WTC11 (cell line): ENCODE results near the gene CAPZA3.

ENCODE experiments used
- OVOL2 ChIP-seq: fragments of 250-450 bp; sonication (Bioruptor Pico); IDR thresholded peaks from 2 replicates; pipeline ENCODE4 v1.9.0; 2021; ENCODE audit warnings: mild to moderate bottlenecking, borderline replicate concordance
- SP1 ChIP-seq: sonication (generic); formaldehyde crosslinking; conservative IDR thresholded peaks from 2 replicates; pipeline ENCODE4 v1.8.1; 2022; ENCODE audit warnings: missing genetic modification reagents
- TEAD4 ChIP-seq: sonication (generic); formaldehyde crosslinking; IDR thresholded peaks from 2 replicates; pipeline ENCODE4 v1.8.0; 2022; ENCODE audit warnings: mild to moderate bottlenecking, missing genetic modification reagents
- ZNF232 ChIP-seq: sonication (generic); formaldehyde crosslinking; IDR thresholded peaks from 2 replicates; pipeline ENCODE4 v1.8.0; 2022; ENCODE audit warnings: mild to moderate bottlenecking, missing genetic modification reagents
- TF ChIP-seq, protein P1 (sequence below): sonication (generic); formaldehyde crosslinking; IDR thresholded peaks from 2 replicates; pipeline ENCODE4 v1.8.1; 2023; ENCODE audit warnings: mild to moderate bottlenecking, missing genetic modification reagents, borderline replicate concordance
- TF ChIP-seq, protein P2 (sequence below): fragments of 200-600 bp; IDR thresholded peaks from 2 replicates; pipeline ENCODE4 v1.8.0; 2022; ENCODE audit warnings: antibody characterized with exemption
- TF ChIP-seq, protein P3 (sequence below): sonication (generic); formaldehyde crosslinking; conservative IDR thresholded peaks from 2 replicates; pipeline ENCODE4 v1.8.1; 2022; ENCODE audit warnings: mild to moderate bottlenecking, missing genetic modification reagents

DNA sequence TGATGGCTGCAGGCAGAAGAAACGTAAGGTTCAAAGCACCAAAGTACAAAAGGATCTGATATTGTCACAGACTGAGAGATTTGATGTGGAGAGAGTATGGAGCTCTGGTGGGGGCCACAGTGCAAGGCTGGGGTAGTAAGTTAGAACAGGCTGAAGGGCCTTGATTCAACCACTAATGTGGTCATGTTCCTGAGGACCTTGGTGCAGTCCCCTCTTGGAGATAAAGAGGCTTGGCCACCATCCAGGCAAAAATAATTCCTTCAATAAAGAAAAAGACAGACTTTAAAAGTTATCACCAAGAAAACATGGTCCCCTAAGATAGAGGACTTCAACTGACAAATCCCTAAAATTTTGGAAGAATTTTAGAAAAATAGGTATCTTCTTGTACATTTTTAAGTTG lies 17.4 kb downstream of the CAPZA3 start:
- TF ChIP-seq, protein P1, sequence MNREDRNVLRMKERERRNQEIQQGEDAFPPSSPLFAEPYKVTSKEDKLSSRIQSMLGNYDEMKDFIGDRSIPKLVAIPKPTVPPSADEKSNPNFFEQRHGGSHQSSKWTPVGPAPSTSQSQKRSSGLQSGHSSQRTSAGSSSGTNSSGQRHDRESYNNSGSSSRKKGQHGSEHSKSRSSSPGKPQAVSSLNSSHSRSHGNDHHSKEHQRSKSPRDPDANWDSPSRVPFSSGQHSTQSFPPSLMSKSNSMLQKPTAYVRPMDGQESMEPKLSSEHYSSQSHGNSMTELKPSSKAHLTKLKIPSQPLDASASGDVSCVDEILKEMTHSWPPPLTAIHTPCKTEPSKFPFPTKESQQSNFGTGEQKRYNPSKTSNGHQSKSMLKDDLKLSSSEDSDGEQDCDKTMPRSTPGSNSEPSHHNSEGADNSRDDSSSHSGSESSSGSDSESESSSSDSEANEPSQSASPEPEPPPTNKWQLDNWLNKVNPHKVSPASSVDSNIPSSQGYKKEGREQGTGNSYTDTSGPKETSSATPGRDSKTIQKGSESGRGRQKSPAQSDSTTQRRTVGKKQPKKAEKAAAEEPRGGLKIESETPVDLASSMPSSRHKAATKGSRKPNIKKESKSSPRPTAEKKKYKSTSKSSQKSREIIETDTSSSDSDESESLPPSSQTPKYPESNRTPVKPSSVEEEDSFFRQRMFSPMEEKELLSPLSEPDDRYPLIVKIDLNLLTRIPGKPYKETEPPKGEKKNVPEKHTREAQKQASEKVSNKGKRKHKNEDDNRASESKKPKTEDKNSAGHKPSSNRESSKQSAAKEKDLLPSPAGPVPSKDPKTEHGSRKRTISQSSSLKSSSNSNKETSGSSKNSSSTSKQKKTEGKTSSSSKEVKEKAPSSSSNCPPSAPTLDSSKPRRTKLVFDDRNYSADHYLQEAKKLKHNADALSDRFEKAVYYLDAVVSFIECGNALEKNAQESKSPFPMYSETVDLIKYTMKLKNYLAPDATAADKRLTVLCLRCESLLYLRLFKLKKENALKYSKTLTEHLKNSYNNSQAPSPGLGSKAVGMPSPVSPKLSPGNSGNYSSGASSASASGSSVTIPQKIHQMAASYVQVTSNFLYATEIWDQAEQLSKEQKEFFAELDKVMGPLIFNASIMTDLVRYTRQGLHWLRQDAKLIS (CRISPR knock-in tag), result no peak
- TF ChIP-seq, protein P2, sequence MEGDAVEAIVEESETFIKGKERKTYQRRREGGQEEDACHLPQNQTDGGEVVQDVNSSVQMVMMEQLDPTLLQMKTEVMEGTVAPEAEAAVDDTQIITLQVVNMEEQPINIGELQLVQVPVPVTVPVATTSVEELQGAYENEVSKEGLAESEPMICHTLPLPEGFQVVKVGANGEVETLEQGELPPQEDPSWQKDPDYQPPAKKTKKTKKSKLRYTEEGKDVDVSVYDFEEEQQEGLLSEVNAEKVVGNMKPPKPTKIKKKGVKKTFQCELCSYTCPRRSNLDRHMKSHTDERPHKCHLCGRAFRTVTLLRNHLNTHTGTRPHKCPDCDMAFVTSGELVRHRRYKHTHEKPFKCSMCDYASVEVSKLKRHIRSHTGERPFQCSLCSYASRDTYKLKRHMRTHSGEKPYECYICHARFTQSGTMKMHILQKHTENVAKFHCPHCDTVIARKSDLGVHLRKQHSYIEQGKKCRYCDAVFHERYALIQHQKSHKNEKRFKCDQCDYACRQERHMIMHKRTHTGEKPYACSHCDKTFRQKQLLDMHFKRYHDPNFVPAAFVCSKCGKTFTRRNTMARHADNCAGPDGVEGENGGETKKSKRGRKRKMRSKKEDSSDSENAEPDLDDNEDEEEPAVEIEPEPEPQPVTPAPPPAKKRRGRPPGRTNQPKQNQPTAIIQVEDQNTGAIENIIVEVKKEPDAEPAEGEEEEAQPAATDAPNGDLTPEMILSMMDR, result no peak
- TF ChIP-seq TEAD4 (CRISPR knock-in tag), result no peak
- no peak for TF ChIP-seq OVOL2 (CRISPR knock-in tag)
- TF ChIP-seq, protein P3, sequence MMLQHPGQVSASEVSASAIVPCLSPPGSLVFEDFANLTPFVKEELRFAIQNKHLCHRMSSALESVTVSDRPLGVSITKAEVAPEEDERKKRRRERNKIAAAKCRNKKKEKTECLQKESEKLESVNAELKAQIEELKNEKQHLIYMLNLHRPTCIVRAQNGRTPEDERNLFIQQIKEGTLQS (CRISPR knock-in tag), result no peak
- no peak for TF ChIP-seq ZNF232 (CRISPR knock-in tag)
- no peak for TF ChIP-seq SP1 (CRISPR knock-in tag)
